Activated T-helper 1 cell treated with anti-CD3 and anti-CD28 coated beads, Interleukin-2, amount 50 U/mL, for 16 hours (primary cell): Measurements from ENCODE around the gene CD151.

Source experiments
- DNase-seq, 2 donors: peaks; one replicate each; pipeline ENCODE4 v3.0.0-alpha.2; 2020; ENCODE audit warnings: low read depth in 1 of 2, low spot score in 1 of 2

The CD151 gene

DNA sequence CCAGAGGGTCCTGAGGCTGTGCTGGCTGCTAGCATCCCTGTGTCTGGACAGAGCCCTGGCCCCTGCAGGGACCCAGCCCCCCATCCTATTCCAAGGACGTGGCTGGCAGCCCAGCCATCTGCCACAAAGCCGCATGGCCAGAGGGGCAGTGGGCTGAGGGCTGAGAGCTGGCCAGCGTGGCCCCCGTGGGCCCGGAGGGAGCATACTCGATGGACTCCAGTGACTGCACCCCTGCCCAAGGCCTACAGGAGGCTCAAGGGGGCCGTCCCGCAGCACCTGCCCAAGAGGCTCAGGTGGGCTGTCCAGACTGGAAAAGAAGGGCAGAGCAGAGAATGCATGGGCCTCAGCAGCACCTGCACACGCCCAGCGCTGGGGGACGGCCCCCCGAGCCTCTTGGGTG, 23.0 kb downstream of the CD151 start:
- no peak for DNase-seq

GRCh38 chr11:856397-856796, 23.6 kb downstream of the CD151 start:
- no peak for DNase-seq

GRCh38 chr11:858053-858761, 25.5 kb downstream of the CD151 start:
- DNase-seq: no peak

DNA sequence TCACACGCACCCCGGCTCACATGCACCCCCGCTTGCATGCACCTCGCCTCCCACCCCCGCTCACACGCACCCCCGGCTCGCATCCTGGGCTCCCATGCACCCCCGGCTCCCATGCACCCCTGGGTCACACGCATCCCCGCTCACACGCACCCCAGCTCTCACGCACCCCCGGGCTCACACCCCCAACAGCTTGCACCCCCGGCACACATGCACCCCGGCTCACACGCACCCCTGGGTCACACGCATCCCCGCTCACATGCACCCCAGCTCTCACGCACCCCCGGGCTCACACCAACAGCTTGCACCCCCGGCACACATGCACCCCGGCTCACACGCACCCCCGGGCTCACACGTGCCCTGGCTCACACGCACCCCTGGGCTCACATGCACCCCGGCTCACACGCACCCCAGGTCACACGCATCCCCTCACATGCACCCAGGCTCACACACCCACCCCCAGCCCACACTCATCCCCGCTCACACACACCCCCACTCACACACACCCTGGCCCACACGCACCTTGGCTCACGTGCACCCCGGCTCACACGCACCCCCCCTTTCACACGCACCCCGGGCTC, 26.1 kb downstream of the CD151 start:
- no peak for DNase-seq

DNA sequence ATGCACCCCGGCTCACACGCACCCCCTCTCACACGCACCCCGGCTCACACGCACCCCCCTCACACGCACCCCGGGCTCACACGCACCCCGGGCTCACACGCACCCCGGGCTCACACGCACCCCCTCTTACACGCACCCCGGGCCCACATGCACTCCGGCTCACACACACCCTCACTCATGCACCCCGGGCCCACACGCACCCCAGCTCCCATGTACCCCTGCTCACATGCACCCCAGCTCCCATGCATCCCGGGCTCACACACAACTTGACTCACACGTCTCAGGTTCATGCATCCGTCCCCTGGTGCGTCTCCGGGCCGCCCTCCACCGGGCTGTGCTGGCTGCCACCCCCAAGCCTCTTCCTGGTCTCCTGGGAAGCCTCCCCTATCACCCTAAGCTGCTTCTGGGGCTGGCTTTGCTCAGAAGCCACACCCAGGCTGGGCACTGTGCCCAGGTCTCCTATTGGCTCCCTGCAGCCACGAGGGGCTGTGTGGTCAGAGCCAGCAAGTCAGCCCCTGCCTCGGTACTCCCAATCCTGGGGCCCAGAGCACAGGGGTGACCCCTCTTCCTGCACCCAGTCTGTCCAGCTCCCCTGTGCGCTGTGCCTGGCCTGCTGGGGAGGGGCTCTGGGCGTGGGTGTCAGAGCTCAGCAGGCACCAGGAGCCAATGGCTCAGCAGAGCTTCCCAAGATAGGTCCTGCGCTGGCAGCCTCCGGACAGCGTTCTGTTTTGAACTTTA, 26.8 kb downstream of the CD151 start:
- DNase-seq: no peak

DNA sequence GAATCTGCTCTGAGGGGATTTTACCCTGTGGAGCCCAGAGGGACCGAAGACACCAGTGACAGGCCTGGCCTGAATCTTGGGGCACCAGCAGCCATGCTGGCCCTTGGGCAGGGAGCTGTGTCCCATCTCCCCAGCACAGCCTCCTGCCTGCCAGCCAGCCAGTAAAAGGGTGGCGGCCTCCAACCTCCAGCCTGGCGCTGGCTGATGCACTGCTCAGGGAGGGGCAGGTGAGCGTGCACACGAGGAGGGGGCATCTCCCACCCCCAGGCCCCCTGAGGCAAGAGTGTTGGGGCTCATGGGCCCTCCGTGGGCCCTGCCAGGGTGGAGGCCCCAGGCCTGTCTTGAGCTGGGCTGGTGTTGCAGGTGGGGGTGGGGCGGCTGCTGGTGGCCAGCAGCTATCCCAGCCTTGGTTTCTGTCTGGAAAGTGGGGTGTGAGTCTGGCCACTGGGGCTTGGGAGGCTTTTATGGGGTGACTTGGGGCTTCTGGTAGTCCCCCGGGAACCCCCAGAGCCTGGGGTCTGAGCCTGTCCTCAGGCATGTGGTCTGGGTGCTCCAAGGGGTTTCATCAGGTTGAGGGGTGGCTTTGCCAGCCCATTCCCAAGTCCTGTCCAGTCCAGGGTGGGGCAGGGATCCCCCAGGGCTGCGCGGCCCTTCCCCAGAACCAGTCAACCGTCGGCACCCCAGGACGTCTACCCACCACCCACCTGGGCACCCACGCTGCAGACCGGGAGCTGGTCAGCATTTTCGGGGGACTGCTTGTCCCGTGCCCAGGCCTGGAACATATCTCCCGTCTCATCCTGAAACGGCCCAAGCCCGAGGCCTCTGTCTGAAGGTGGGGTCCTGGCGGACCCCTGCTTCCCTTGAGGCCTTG, 27.7 kb downstream of the CD151 start:
- no peak for DNase-seq

DNA sequence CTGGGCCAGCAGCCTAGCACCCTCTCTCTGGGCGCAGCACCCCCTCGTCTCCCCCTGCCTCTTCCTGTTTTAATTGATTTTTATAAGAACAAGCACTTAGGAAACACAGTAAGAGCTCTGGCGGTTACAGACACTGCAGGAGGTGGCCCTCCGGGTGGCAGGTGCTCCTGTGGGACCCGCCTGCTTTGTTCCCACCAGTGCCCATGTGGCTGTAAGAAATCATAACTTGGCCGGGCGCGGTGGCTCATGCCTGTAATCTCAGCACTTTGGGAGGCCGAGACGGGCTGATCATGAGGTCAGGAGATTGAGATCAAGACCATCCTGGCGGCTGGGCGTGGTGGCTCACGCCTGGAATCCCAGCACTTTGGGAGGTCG, 28.3 kb downstream of the CD151 start:
- no peak for DNase-seq

DNA sequence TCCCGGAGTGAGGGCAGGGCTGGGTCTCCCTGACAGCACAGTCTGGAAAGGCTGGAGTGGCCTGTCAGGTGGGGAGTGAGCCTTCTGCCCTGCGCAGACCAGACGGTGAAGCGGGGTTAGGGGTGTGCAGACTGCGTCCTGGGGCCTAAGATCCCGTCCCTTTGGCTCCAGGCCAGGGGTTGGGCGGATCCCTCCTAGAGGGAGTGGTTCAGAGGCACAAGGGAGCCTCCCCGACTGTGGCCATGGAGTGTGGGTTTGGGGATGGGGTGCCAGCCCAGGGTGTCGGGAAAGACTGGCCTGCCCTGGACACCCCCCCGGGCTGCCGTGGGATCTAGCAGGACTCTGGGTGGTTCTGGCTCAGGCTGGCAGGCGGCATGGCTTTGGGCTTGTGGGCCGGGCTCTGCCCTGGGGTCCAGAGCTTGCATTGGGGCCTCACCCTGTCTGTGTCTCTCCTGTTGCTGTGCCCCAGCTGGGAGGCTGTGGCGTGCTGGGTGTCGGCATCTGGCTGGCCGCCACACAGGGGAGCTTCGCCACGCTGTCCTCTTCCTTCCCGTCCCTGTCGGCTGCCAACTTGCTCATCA, 29.4 kb downstream of the CD151 start:
- DNase-seq: no peak

DNA sequence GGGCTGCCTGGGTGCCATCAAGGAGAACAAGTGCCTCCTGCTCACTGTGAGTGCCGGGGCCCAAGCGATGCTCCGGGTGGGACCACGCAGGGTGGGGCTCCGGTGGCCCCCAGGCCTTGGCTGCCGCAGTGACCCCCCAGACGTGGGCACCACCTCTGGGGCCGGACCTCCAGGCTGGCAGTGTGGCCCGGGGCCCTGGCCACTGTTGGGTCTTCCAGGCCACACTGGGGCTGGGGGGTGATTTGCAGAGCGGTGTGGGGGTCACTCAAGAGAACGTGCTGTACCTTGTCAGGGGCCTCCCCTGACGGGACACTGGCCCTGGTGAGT, 29.9 kb downstream of the CD151 start:
- DNase-seq: no peak

- no peak for DNase-seq
These were observed 30.5 kb downstream of the CD151 start for GRCh38 chr11:863023-863909.

DNA sequence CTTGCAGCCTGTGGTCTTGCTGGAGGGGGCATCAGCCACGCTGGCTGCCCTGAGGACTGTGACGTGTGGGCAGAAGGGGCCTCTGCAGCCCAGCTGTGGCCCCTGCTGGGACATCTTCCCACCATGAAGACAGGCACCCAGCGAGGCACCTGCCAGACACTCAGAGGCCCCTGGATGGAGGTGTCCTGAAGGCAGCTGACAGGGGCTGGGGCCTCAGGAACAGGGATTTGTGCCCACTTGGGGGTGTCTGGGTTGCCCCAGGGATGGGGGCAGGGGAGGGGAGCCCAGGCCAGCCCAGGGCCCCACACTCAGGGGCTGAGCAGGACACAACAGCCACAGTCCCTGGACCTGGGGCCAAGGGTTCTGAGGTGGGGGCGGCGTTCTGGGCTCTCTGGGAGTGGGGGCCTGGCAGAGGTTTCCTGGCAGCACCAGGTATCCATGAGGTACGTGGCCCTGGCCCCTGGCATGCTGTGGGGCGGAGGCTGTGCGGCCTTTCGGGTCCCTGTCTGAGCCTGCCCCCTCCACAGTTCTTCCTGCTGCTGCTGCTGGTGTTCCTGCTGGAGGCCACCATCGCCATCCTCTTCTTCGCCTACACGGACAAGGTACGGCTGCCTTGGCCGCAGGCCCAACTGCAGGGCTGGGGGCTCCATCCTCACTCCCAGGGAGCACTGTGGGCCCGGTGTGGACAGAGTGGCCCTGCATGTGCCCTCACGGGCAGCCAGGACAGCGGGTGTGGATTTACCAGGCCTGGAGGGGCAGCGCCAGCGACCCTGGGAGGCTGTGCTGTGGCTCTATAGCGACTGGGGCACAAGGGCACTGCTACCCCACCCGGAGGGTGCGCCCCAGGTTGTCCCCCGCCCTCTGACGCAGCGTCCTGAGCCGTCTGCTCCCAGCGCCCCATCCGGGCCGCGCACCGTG, 31.4 kb downstream of the CD151 start:
- no peak for DNase-seq

- no peak for DNase-seq
These were observed 32.1 kb downstream of the CD151 start for GRCh38 chr11:864898-865297.

DNA sequence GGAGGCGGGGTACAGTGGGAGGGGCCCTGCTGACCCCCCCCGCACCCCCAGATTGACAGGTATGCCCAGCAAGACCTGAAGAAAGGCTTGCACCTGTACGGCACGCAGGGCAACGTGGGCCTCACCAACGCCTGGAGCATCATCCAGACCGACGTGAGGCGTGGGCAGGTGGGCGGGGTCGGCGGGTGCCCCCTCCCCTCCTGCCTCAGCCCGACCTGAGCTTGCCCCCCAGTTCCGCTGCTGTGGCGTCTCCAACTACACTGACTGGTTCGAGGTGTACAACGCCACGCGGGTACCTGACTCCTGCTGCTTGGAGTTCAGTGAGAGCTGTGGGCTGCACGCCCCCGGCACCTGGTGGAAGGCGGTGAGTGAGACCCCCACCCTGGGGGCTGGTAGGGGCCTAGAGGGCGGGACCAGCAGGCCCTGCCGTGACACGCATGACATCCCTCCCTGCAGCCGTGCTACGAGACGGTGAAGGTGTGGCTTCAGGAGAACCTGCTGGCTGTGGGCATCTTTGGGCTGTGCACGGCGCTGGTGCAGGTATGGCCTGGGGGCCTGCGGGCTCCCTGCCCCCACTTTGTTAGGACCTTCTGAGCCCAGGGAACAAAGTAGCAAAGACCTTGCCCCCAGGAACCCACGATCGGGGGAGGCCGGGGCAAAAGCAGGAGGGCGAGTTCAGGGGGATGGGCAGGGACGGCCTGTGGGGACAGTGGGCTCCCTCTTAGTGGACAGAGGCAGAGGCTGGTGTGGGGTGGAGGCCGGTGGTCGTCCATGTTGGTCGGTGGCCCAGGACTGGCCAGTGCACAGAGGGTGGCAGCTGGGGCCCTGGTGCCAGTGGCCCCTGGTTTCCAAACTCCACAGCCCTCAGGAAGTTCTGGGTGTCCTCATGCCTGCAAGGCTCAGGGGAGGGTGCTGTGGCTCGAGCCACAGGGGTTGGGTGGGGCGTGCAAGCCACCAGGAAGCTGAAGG, 33.0 kb downstream of the CD151 start:
- no peak for DNase-seq

DNA sequence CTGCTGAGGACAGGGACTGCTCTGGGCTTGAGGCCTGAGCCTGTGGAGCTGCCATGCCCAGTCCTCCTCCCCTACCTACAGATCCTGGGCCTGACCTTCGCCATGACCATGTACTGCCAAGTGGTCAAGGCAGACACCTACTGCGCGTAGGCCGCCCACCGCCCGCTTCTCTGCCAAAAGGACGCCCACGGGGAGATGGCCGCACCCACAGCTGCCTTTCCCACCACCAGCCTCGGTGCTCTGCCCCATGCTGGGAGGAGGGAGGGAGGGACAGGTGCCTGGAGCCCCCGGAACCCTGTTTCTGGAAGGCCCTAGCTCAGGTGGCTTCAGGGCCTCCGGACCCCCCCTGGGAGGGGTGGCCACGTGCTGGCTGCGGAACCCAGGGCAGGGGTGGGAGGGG, 33.7 kb downstream of the CD151 start:
- DNase-seq: no peak

- no peak for DNase-seq
These were observed 35.2 kb downstream of the CD151 start for GRCh38 chr11:867856-868358.

DNA sequence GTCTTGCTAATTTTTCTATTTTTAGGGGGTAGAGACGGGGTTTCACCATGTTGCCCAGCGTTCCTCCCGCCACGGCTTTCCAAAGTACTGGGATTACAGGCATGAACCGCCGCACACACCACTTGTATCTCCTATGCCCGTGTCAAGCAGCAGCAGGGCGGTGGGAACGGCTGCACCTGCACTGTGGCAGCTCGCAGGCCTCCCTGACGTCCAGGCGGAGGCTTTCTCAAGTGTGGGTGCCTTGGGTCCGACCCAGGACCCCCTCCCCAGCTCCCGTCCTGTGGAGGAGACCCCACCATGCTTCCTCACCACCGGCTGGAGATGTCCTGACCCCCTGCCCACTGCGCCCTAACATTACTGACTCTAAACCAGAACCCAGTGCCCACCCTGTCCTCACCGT, 35.6 kb downstream of the CD151 start:
- DNase-seq: no peak

DNA sequence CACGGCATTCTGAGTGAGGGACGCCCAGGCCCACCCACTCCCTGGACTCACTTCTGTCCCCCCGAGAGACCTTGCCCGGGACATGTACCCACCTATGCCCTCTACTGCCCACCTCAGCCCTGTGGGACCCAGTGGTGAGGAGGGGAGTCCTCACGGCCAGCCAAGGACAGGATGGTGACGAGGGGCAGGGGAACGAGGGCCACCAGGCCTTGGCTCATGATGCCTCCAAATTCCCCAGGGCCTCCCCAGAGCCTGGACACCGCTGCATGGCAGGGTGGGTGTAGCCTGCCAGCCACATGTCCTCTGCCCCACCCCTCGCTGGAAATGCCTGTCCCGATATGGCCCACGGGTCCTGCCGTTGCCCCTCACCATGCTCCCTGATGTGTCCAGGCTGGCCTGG, 36.0 kb downstream of the CD151 start:
- no peak for DNase-seq
